Right ventricle myocardium inferior (tissue), 1 donor: ENCODE measurements around the gene COPB1. TPM values are rescaled to one million over a fixed set of nuclear protein-coding genes. Genes with fewer than 3 reads are reported as not detected.
"Not testable (repeated sequence)": the region's sequence is repeated elsewhere in the genome, so short reads cannot be mapped to it uniquely, and the experiment has no call there.

Experiments
- ATAC-seq: fragments of 200-7000 bp; cut with Tn5 transposase; one replicate; pipeline ENCODE4 v1.9.1; 2020; ENCODE audit warnings: mild to moderate bottlenecking, moderate library complexity
- DNase-seq: peaks from one replicate; pipeline ENCODE4 v3.0.0; 2021; ENCODE audit errors: missing footprints
- intact Hi-C: fragments of 100-400 bp; cut with DNase I; formaldehyde crosslinking; loops from one replicate; pipeline ENCODE4 v1.11.0; 2022
- long read RNA-seq: library from polyadenylated mRNA; unstranded; transcript quantifications from one replicate; pipeline ENCODE4 v2.0.0, GENCODE V29; 2021
- total RNA-seq: library from RNA; stranded (reverse); fragmentation: NEBNext Ultra II Directional; extraction: Animal tissue kit (Norgen Biotek cat#: 25700); gene quantifications from one replicate; pipeline ENCODE4 v1.2.1, GENCODE V29; 2021
- donor health status: DM: no; HTN: yes; CAD: no; lungs with severe emphysema.

COPB1 gene
- 42.1 TPM for total RNA-seq
- long read RNA-seq, transcript COPB1-202 (22 exons, 3,382 nt), result major isoform, 23 of 34 reads
- long read RNA-seq, partial matches to known transcripts, result 2 of 34 reads
- long read RNA-seq, other reads (novel, unspliced or antisense), result 7 of 34 reads

GRCh38 chr11:14499560-14500180 lies at the start of gene COPB1:
Gene COPB1, minus strand, starts transcription at chr11:14499811. Its CDS starts 883 bp downstream, at chr11:14498928.
- peak; percentile 99 for ATAC-seq
- DNase-seq, result peak; percentile 97
- intact Hi-C loops, result loop anchor here (1.0 kb wide), 1 partner anchor 21 kb away; the partner anchor contains the start of gene PSMA1

GRCh38 chr11:14547440-14547839 lies 47.8 kb upstream of the COPB1 start:
- ATAC-seq, result no peak
- intact Hi-C loops, result loop anchor here (10.0 kb wide), 1 partner anchor 207 kb away; no protein-coding TSS in a partner anchor
- DNase-seq, result no peak

- DNase-seq, result no peak
- no peak for ATAC-seq
- intact Hi-C loops, result loop anchor here (10.0 kb wide), 1 partner anchor 208 kb away; no protein-coding TSS in a partner anchor
These were observed 47.1 kb upstream of the COPB1 start for GRCh38 chr11:14546672-14547071.

- no peak for ATAC-seq
- no peak for DNase-seq
- intact Hi-C loops, result loop anchor here (10.0 kb wide), 1 partner anchor 210 kb away; no protein-coding TSS in a partner anchor
These were observed 45.0 kb upstream of the COPB1 start for GRCh38 chr11:14544611-14545010.

- intact Hi-C loops, result loop anchor here (10.0 kb wide), 1 partner anchor 212 kb away; no protein-coding TSS in a partner anchor
These were observed 43.6 kb upstream of the COPB1 start for GRCh38 chr11:14543260-14543659.

GRCh38 chr11:14542324-14542723 lies 42.7 kb upstream of the COPB1 start:
- no peak for ATAC-seq
- intact Hi-C loops, result loop anchor here (10.0 kb wide), 1 partner anchor 212 kb away; no protein-coding TSS in a partner anchor
- DNase-seq, result no peak

More at GRCh38 chr11:14543260-14543659, 43.6 kb upstream of the COPB1 start:
- ATAC-seq (no peak), DNase-seq (no peak)

GRCh38 chr11:14541192-14541947 lies 41.8 kb upstream of the COPB1 start:
- intact Hi-C loops, result loop anchor here (10.0 kb wide), 1 partner anchor 213 kb away; no protein-coding TSS in a partner anchor
- ATAC-seq (peak; percentile 85), DNase-seq (no peak)

GRCh38 chr11:14539982-14540421 lies 40.4 kb upstream of the COPB1 start:
- intact Hi-C loops, result loop anchor here (1.0 to 10.0 kb wide), 4 partner anchors 42 to 352 kb away; partner anchors contain the start of genes CYP2R1 and PDE3B
- ATAC-seq (peak; percentile 70), DNase-seq (no peak)

- ATAC-seq, result no peak
- intact Hi-C loops, result loop anchor here (1.0 to 5.0 kb wide), 3 partner anchors 43 to 353 kb away; partner anchors contain the start of genes CYP2R1 and PDE3B
- DNase-seq, result no peak
These were observed 39.4 kb upstream of the COPB1 start for GRCh38 chr11:14538926-14539554.

GRCh38 chr11:14538271-14538925 lies 38.8 kb upstream of the COPB1 start:
- intact Hi-C loops, result loop anchor here (5.0 kb wide), 2 partner anchors 44 to 354 kb away; partner anchors contain the start of gene CYP2R1
- DNase-seq (no peak), ATAC-seq (no peak)

GRCh38 chr11:14537134-14537599 lies 37.6 kb upstream of the COPB1 start:
- intact Hi-C loops, result loop anchor here (1.0 to 5.0 kb wide), 3 partner anchors 45 to 368 kb away; partner anchors contain the start of gene CYP2R1
- ATAC-seq (no peak), DNase-seq (no peak)

- intact Hi-C loops, result loop anchor here (5.0 kb wide), 2 partner anchors 47 to 357 kb away; partner anchors contain the start of gene CYP2R1
- not testable (repeated sequence) for ATAC-seq, DNase-seq
These were observed 35.6 kb upstream of the COPB1 start for GRCh38 chr11:14535166-14535565.

- DNase-seq, result no peak
- intact Hi-C loops, result no loop called here
- no peak for ATAC-seq
These were observed 30.3 kb upstream of the COPB1 start for GRCh38 chr11:14529951-14530350.

GRCh38 chr11:14529321-14529720 lies 29.7 kb upstream of the COPB1 start:
- ATAC-seq, result no peak
- no peak for DNase-seq
- intact Hi-C loops, result no loop called here

GRCh38 chr11:14522801-14523200 lies 23.2 kb upstream of the COPB1 start:
- ATAC-seq (no peak), DNase-seq (no peak)
- intact Hi-C loops, result loop anchor here (5.0 kb wide), 2 partner anchors 370 to 384 kb away; partner anchors contain the start of gene CYP2R1

GRCh38 chr11:14522245-14522644 lies 22.6 kb upstream of the COPB1 start:
- ATAC-seq, result no peak
- intact Hi-C loops, result loop anchor here (5.0 kb wide), 2 partner anchors 370 to 385 kb away; partner anchors contain the start of gene CYP2R1
- no peak for DNase-seq

- no peak for ATAC-seq
- no peak for DNase-seq
- intact Hi-C loops, result loop anchor here (1.0 to 5.0 kb wide), 3 partner anchors 20 to 387 kb away; partner anchors contain the start of gene CYP2R1
These were observed 21.1 kb upstream of the COPB1 start for GRCh38 chr11:14520747-14521151.
